ENCODE measurements around the gene PDE4D. TPM values are rescaled to one million over a fixed set of nuclear protein-coding genes. Genes with fewer than 3 reads are reported as not detected.

PDE4D gene
- total RNA-seq, 1 experiment from 2014 or later = 2.1 TPM

DNA sequence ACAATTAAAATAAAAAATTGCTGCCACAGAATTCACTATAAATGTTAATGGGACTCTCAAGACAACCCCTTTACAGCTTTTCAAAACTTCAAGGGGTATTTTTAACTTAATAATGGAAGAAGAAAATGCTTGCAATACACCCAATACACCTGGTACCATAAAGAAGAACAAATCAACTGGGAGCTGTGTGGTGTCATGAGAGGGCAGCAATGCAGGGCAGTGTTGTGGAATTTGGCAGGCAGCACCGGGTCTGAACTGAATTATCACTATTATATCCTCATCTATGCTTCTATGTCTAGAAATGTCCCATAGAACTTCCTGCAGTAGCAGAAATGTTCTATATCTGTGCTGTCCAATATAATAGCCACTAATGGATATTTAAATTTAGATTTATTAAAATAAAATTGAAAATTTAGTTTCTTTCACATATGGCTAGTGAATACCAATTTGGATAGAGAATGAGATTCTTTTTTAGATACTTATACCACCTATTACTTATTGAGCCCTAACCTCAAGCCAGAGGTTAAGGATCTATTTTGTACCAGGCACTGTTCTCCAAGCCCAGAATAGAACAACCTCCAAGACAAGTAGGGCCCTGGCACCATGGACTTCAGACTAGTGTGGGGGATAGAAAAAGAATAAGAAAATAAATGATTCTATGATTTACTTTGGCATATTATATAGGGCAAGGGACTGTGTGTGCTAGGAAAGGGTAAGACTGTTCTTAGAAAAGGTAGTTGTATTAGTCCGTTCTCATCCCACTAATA is 265.3 kb downstream of the PDE4D start:
- H3K4me1 Mint-ChIP-seq = no peaks in the 10 kb centered on the region
- Histone ChIP-seq H3K9me3 (ENCODE audit: control insufficient read depth, low read depth, low read length) (no peaks in the 10 kb centered on the region), H3K9ac (ENCODE audit: extremely low read depth, insufficient read length, low read length) (no peak overlapping the region), H3K4me1 (ENCODE audit: insufficient read depth, low read length) (no peaks in the 10 kb centered on the region), H4K20me1 (ENCODE audit: control insufficient read depth, insufficient read depth, insufficient read length) (no peaks in the 10 kb centered on the region), H3K79me1 (ENCODE audit: insufficient read depth, low read depth, low read length, poor library complexity, severe bottlenecking) (no peaks in the 10 kb centered on the region), H3K4me2 (ENCODE audit: insufficient read depth, insufficient read length, low read length) (no peak overlapping the region), H2BK5ac (ENCODE audit: insufficient read length, low read length) (no peak overlapping the region), H4K5ac (ENCODE audit: insufficient read length, low read depth, low read length) (no peak overlapping the region), H3K79me2 (ENCODE audit: insufficient read depth, low read length) (no peaks in the 10 kb centered on the region), H3K23ac (ENCODE audit: insufficient read length, low read depth, low read length) (no peak overlapping the region), H3K4ac (ENCODE audit: low read depth, low read length) (no peak overlapping the region), H2AFZ (ENCODE audit: low read length) (no peak overlapping the region), H3T11ph (ENCODE audit: low read length) (no peak overlapping the region), H4K8ac (replicated peaks; ENCODE audit: insufficient read length, low read depth, low read length) (no peak overlapping the region), H3K27ac (ENCODE audit: insufficient read length, low read depth, low read length) (no peak overlapping the region), H4K91ac (ENCODE audit: insufficient read length, low read depth, low read length) (no peak overlapping the region), H3K23me2 (ENCODE audit: insufficient read length, low read depth, low read length, poor library complexity, severe bottlenecking) (no peaks in the 10 kb centered on the region), H3K18ac (ENCODE audit: insufficient read length, low read depth, low read length) (no peak overlapping the region), H2BK12ac (ENCODE audit: insufficient read length, low read depth, low read length) (no peak overlapping the region), H3K14ac (ENCODE audit: insufficient read depth, low read length) (no peak overlapping the region), H3K27me3 (ENCODE audit: insufficient read depth, low read length) (no peaks in the 10 kb centered on the region), H2BK120ac (ENCODE audit: low read depth, low read length, poor library complexity, severe bottlenecking) (no peak overlapping the region), H2BK20ac (ENCODE audit: low read depth, low read length, poor library complexity, severe bottlenecking) (no peak overlapping the region), H3K56ac (ENCODE audit: insufficient read length, low read depth, low read length) (no peak overlapping the region), H2BK15ac (ENCODE audit: low read depth, low read length) (no peak overlapping the region), H2AK5ac (ENCODE audit: insufficient read length, low read length) (no peak overlapping the region)
- no peak for DNase-seq
- TF ChIP-seq, protein P1, sequence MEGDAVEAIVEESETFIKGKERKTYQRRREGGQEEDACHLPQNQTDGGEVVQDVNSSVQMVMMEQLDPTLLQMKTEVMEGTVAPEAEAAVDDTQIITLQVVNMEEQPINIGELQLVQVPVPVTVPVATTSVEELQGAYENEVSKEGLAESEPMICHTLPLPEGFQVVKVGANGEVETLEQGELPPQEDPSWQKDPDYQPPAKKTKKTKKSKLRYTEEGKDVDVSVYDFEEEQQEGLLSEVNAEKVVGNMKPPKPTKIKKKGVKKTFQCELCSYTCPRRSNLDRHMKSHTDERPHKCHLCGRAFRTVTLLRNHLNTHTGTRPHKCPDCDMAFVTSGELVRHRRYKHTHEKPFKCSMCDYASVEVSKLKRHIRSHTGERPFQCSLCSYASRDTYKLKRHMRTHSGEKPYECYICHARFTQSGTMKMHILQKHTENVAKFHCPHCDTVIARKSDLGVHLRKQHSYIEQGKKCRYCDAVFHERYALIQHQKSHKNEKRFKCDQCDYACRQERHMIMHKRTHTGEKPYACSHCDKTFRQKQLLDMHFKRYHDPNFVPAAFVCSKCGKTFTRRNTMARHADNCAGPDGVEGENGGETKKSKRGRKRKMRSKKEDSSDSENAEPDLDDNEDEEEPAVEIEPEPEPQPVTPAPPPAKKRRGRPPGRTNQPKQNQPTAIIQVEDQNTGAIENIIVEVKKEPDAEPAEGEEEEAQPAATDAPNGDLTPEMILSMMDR (conservative IDR thresholded peaks at IDR 0.05) = no peak
- no CpG with 5 or more reads among the region's 2 CpGs for WGBS (ENCODE audit: extremely low coverage, insufficient read length, low lambda C conversion rate)
- peaks cover 0 to 10% (median 2%) of the 10 kb centered on the region in 3 experiments; a peak in 1 of 7 replicates for H3K36me3 Mint-ChIP-seq (ENCODE audit: insufficient read depth in 1 of 3, low read depth in 3 of 3)
- H3K4me3 Mint-ChIP-seq = no peak overlapping the region
- H3K9me3 Mint-ChIP-seq = peaks cover 3 to 11% of the 10 kb centered on the region in 2 experiments; a peak in 3 of 5 replicates
- no peaks in the 10 kb centered on the region; the same call in 1 of the 2 replicates for H3K27me3 Mint-ChIP-seq (ENCODE audit: low read depth)
- H3K27ac Mint-ChIP-seq = no peak overlapping the region
